Smooth muscle cell (in vitro differentiated cells): ENCODE measurements around the gene RACK1. TPM values are rescaled to one million over a fixed set of nuclear protein-coding genes. Genes with fewer than 3 reads are reported as not detected.

Experiments
- DNase-seq: peaks from one replicate; lab custom pipeline; 2025; ENCODE audit not compliant: unreplicated experiment; lab: John Stamatoyannopoulos, UW
- H2AFZ ChIP-seq: fragments of 200-600 bp; sonication (generic); 2 replicates; pipeline ENCODE4 v1.6.0; 2016; ENCODE audit warnings: antibody characterized with exemption, low read depth, mild to moderate bottlenecking
- H3F3A ChIP-seq: fragments of 200-600 bp; sonication (generic); 2 replicates; pipeline ENCODE4 v1.6.0; 2017; ENCODE audit warnings: antibody characterized with exemption, low read depth
- H3K27ac ChIP-seq: fragments of 200-600 bp; sonication (generic); 2 replicates; pipeline ENCODE4 v1.5.1; 2016; ENCODE audit warnings: low read depth, mild to moderate bottlenecking
- H3K27me3 ChIP-seq: fragments of 200-600 bp; sonication (generic); 2 replicates; pipeline ENCODE4 v1.6.1; 2016; ENCODE audit warnings: low read depth, mild to moderate bottlenecking
- H3K36me3 ChIP-seq: fragments of 200-600 bp; sonication (generic); 2 replicates; pipeline ENCODE4 v1.5.1; 2016; ENCODE audit warnings: low read depth
- H3K4me1 ChIP-seq: fragments of 200-600 bp; sonication (generic); 2 replicates; pipeline ENCODE4 v1.5.1; 2016; ENCODE audit warnings: low read depth
- H3K4me2 ChIP-seq: fragments of 200-600 bp; sonication (generic); 2 replicates; pipeline ENCODE4 v1.6.0; 2016; ENCODE audit warnings: mild to moderate bottlenecking
- H3K4me3 ChIP-seq: fragments of 200-600 bp; sonication (generic); 2 replicates; pipeline ENCODE4 v1.5.1; 2016; ENCODE audit warnings: mild to moderate bottlenecking
- H3K79me2 ChIP-seq: fragments of 200-600 bp; sonication (generic); 2 replicates; pipeline ENCODE4 v1.6.0; 2016; ENCODE audit warnings: low read depth, mild to moderate bottlenecking
- H3K9ac ChIP-seq: fragments of 200-600 bp; sonication (generic); 2 replicates; pipeline ENCODE4 v1.6.0; 2016; ENCODE audit warnings: low read depth
- H3K9me3 ChIP-seq: fragments of 200-600 bp; sonication (generic); replicated peaks from 2 replicates; pipeline ENCODE4 v1.5.1; 2016; ENCODE audit warnings: low read depth
- H4K20me1 ChIP-seq: fragments of 200-600 bp; sonication (generic); 2 replicates; pipeline ENCODE4 v1.6.0; 2016; ENCODE audit warnings: low read depth
- WGBS: methylation state at CpG from one replicate; pipeline ENCODE4 v1.1.7; 2016; ENCODE audit warnings: low lambda C conversion rate; 5-methylcytosine and 5-hydroxymethylcytosine counted together
- polyA plus RNA-seq: library from polyadenylated mRNA; unstranded; fragments of >200 nt; fragmentation: Nextera tagmentation; extraction: Ambion mirVana; gene quantifications from 2 replicates; pipeline ENCODE4 v1.2.1, GENCODE V29; 2016
- total RNA-seq: library from RNA; depleted of rRNA; stranded (reverse); fragments of >200 nt; gene quantifications from 2 replicates; pipeline ENCODE4 v1.2.3, GENCODE V29; 2014
- TF ChIP-seq, protein P1 (sequence below): fragments of 200-600 bp; sonication (generic); IDR thresholded peaks from 2 replicates; pipeline ENCODE4 v1.5.1; 2017; ENCODE audit warnings: borderline replicate concordance, mild to moderate bottlenecking, antibody characterized with exemption; ENCODE audit not compliant: insufficient read depth, poor library complexity, severe bottlenecking

The RACK1 gene
- total and polyA plus RNA-seq, 2 experiments from 2014 or later = 617 to 2,098 TPM

GRCh38 chr5:181237729-181238385, 5.8 kb downstream of the RACK1 start:
- WGBS = 99% methylated on average over 5 of the region's 5 CpGs
- Histone ChIP-seq H3K4me2 (no peak overlapping the region), H3K36me3 (peaks cover 17% of the 10 kb centered on the region)

DNA sequence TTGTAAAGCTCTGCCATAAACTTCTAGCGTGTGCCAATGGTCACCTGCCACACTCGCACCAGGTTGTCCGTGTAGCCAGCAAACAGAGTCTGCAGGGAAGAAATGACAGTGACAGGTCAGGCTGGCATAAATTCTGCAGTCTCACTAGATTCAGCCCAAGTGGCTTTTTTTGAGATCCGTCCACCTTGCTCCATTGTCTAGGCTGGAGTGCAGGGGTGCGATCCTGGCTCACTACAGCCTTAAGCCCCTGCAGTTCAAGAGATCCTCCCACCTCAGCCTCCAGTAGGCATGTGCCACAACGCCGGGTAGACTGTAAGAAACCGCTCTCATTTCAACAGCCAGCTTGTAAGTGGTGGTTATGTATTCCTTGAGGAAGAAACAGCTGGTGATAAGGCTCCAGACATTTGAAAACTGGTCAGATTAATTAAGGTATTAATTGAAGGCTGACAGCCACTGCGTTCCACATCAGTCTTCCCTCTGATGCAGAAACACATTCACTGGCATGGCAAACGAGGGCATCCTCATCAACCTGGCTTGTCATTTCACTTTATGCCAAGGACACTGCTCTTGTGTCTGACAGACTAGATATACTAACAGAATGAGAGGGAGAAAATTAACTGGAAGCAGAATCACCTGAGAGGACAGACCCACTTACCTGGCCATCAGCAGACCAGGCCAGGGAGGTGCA, 6.6 kb downstream of the RACK1 start:
- Histone ChIP-seq H3K79me2 (peaks cover 38% of the 10 kb centered on the region), H3K9ac (no peak overlapping the region), H3K9me3 (no peaks in the 10 kb centered on the region), H3K36me3 (peaks cover 17% of the 10 kb centered on the region), H3F3A (peaks cover 64% of the 10 kb centered on the region), H3K27me3 (no peaks in the 10 kb centered on the region), H3K4me2 (no peak overlapping the region), H4K20me1 (peaks cover 75% of the 10 kb centered on the region), H3K4me1 (peaks cover 8% of the 10 kb centered on the region), H3K4me3 (no peak overlapping the region), H3K27ac (no peak overlapping the region), H2AFZ (no peak overlapping the region)
- TF ChIP-seq, protein P1, sequence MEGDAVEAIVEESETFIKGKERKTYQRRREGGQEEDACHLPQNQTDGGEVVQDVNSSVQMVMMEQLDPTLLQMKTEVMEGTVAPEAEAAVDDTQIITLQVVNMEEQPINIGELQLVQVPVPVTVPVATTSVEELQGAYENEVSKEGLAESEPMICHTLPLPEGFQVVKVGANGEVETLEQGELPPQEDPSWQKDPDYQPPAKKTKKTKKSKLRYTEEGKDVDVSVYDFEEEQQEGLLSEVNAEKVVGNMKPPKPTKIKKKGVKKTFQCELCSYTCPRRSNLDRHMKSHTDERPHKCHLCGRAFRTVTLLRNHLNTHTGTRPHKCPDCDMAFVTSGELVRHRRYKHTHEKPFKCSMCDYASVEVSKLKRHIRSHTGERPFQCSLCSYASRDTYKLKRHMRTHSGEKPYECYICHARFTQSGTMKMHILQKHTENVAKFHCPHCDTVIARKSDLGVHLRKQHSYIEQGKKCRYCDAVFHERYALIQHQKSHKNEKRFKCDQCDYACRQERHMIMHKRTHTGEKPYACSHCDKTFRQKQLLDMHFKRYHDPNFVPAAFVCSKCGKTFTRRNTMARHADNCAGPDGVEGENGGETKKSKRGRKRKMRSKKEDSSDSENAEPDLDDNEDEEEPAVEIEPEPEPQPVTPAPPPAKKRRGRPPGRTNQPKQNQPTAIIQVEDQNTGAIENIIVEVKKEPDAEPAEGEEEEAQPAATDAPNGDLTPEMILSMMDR = no peak
- no peak for DNase-seq
- 94% methylated on average over 10 of the region's 10 CpGs for WGBS

More at GRCh38 chr5:181237729-181238385, 5.8 kb downstream of the RACK1 start:
- Histone ChIP-seq H3K27me3 (no peaks in the 10 kb centered on the region), H3K27ac (no peak overlapping the region), H3F3A (peaks cover 68% of the 10 kb centered on the region), H3K9ac (no peak overlapping the region), H3K4me1 (peaks cover 10% of the 10 kb centered on the region), H4K20me1 (peaks cover 83% of the 10 kb centered on the region), H2AFZ (no peak overlapping the region), H3K79me2 (peaks cover 46% of the 10 kb centered on the region), H3K4me3 (no peak overlapping the region), H3K9me3 (no peaks in the 10 kb centered on the region)
- TF ChIP-seq, protein P1 = no peak
- DNase-seq = no peak

DNA sequence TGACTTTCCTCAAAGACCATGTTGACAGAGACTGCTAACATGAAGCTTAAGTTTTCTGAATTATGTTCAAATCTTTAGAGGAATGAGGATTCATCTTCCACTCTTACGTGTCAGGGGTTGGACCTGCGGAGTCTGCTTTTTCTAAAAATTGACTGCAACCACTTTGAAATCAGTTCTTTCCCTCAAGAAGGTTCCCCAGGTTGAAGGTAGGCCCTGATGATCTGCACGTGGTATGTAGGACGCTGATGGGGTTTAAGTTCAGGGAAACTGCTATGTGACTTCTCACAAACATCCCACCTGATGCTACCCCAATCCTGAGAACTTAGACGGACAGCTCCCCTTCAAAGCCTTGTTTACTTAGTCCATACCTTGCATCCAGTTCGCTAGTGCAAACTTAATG, 7.2 kb downstream of the RACK1 start:
- no peak overlapping the region for H3K27ac ChIP-seq
- peaks cover 17% of the 10 kb centered on the region for H3K36me3 ChIP-seq
- H3K79me2 ChIP-seq = peaks cover 32% of the 10 kb centered on the region
- no peaks in the 10 kb centered on the region for H3K27me3 ChIP-seq
- H3K4me2 ChIP-seq = no peak overlapping the region
- WGBS = 91% methylated on average over 6 of the region's 6 CpGs
- peaks cover 2% of the 10 kb centered on the region for H3K4me1 ChIP-seq
- TF ChIP-seq, protein P1 = no peak
- peaks cover 69% of the 10 kb centered on the region for H4K20me1 ChIP-seq
- H3K9me3 ChIP-seq = no peaks in the 10 kb centered on the region
- H3K9ac ChIP-seq = no peak overlapping the region
- no peak overlapping the region for H3K4me3 ChIP-seq
- no peak overlapping the region for H2AFZ ChIP-seq
- peaks cover 58% of the 10 kb centered on the region for H3F3A ChIP-seq
- no peak for DNase-seq
